Measurements from ENCODE around the gene PXMP2. TPM values are rescaled to one million over a fixed set of nuclear protein-coding genes. Genes with fewer than 3 reads are reported as not detected.

PXMP2 gene
- total RNA-seq, 1 experiment from 2014 or later = 39.9 TPM

GRCh38 chr12:132731574-132731973, 44.2 kb downstream of the PXMP2 start:
- peaks cover 95% of the 10 kb centered on the region for H3K36me3 Mint-ChIP-seq (ENCODE audit: insufficient read depth, unreplicated experiment)
- Histone ChIP-seq H3K36me3 (ENCODE audit: control insufficient read depth, insufficient read depth, low read length) (peaks cover 6% of the 10 kb centered on the region), H3K4me1 (no peaks in the 10 kb centered on the region), H3K27me3 (replicated peaks; ENCODE audit: control insufficient read depth, insufficient read depth, low read length) (no peaks in the 10 kb centered on the region), H3K4me3 (ENCODE audit: low read depth, low read length) (no peak overlapping the region), H3K9me3 (peaks cover 5% of the 10 kb centered on the region)
- peaks cover 10% of the 10 kb centered on the region for H3K9me3 Mint-ChIP-seq (ENCODE audit: unreplicated experiment)
- intact Hi-C loops (cut with micrococcal nuclease; ENCODE audit: unreplicated experiment) = no loop called here
- BruUV-seq (replicated peaks) = no TSS peak
- POLR2A ChIA-PET = no interaction called here
- no peaks in the 10 kb centered on the region for H3K4me1 Mint-ChIP-seq (ENCODE audit: low read depth, unreplicated experiment)
- no peak overlapping the region for H3K27ac Mint-ChIP-seq (ENCODE audit: unreplicated experiment)
- no peak for DNase-seq
- CTCF ChIA-PET = no interaction called here
- no peak for TF ChIP-seq CTCF (IDR thresholded peaks at IDR 0.05; ENCODE audit: insufficient read depth in 1 of 2, low read depth in 1 of 2, low read length in 1 of 2, severe bottlenecking in 1 of 2, unreplicated experiment in 1 of 2)
- no peaks in the 10 kb centered on the region for H3K27me3 Mint-ChIP-seq (ENCODE audit: insufficient read depth, unreplicated experiment)
- no peak overlapping the region for H3K4me3 Mint-ChIP-seq (ENCODE audit: unreplicated experiment)

GRCh38 chr12:132734206-132734605, 46.8 kb downstream of the PXMP2 start:
- H3K4me1 Mint-ChIP-seq (ENCODE audit: low read depth, unreplicated experiment) = no peaks in the 10 kb centered on the region
- H3K27me3 Mint-ChIP-seq (ENCODE audit: insufficient read depth, unreplicated experiment) = no peaks in the 10 kb centered on the region
- TF ChIP-seq CTCF (IDR thresholded peaks at IDR 0.05; ENCODE audit: insufficient read depth in 1 of 2, low read depth in 1 of 2, low read length in 1 of 2, severe bottlenecking in 1 of 2, unreplicated experiment in 1 of 2) = no peak
- ChIA-PET POLR2A (no interaction called here), CTCF (no interaction called here)
- H3K9me3 Mint-ChIP-seq (ENCODE audit: unreplicated experiment) = peaks cover 10% of the 10 kb centered on the region
- Histone ChIP-seq H3K4me1 (no peaks in the 10 kb centered on the region), H3K27me3 (replicated peaks; ENCODE audit: control insufficient read depth, insufficient read depth, low read length) (no peaks in the 10 kb centered on the region), H3K9me3 (peaks cover 5% of the 10 kb centered on the region), H3K4me3 (ENCODE audit: low read depth, low read length) (no peak overlapping the region), H3K36me3 (ENCODE audit: control insufficient read depth, insufficient read depth, low read length) (peaks cover 3% of the 10 kb centered on the region)
- intact Hi-C loops (cut with micrococcal nuclease; ENCODE audit: unreplicated experiment) = no loop called here
- DNase-seq = no peak
- peaks cover 93% of the 10 kb centered on the region for H3K36me3 Mint-ChIP-seq (ENCODE audit: insufficient read depth, unreplicated experiment)
- no peak overlapping the region for H3K4me3 Mint-ChIP-seq (ENCODE audit: unreplicated experiment)
- H3K27ac Mint-ChIP-seq (ENCODE audit: unreplicated experiment) = no peak overlapping the region
- BruUV-seq (replicated peaks) = no TSS peak

- TF ChIP-seq CTCF (IDR thresholded peaks at IDR 0.05; ENCODE audit: insufficient read depth in 1 of 2, low read depth in 1 of 2, low read length in 1 of 2, severe bottlenecking in 1 of 2, unreplicated experiment in 1 of 2) = no peak
- no peaks in the 10 kb centered on the region for H3K27me3 Mint-ChIP-seq (ENCODE audit: insufficient read depth, unreplicated experiment)
- no peak overlapping the region for H3K4me3 Mint-ChIP-seq (ENCODE audit: unreplicated experiment)
- ChIA-PET CTCF (no interaction called here), POLR2A (no interaction called here)
- peaks cover 10% of the 10 kb centered on the region for H3K9me3 Mint-ChIP-seq (ENCODE audit: unreplicated experiment)
- BruUV-seq (replicated peaks) = no TSS peak
- H3K4me1 Mint-ChIP-seq (ENCODE audit: low read depth, unreplicated experiment) = no peaks in the 10 kb centered on the region
- no peak for DNase-seq
- Histone ChIP-seq H3K36me3 (ENCODE audit: control insufficient read depth, insufficient read depth, low read length) (peaks cover 6% of the 10 kb centered on the region), H3K9me3 (no peaks in the 10 kb centered on the region; the same call in none of the 2 replicates), H3K4me3 (ENCODE audit: low read depth, low read length) (no peak overlapping the region), H3K4me1 (no peaks in the 10 kb centered on the region), H3K27me3 (replicated peaks; ENCODE audit: control insufficient read depth, insufficient read depth, low read length) (no peaks in the 10 kb centered on the region)
- no peak overlapping the region for H3K27ac Mint-ChIP-seq (ENCODE audit: unreplicated experiment)
- peaks cover 94% of the 10 kb centered on the region for H3K36me3 Mint-ChIP-seq (ENCODE audit: insufficient read depth, unreplicated experiment)
- intact Hi-C loops (cut with micrococcal nuclease; ENCODE audit: unreplicated experiment) = no loop called here
Measured at GRCh38 chr12:132735496-132735895, 48.1 kb downstream of the PXMP2 start.
